Measurements from ENCODE around the gene FRAS1.

- TF ChIP-seq CTCF (IDR thresholded peaks at IDR 0.05) (no peak), POLR2AphosphoS5 (IDR thresholded peaks at IDR 0.05; ENCODE audit: insufficient read depth in 1 of 2, low read depth in 1 of 2) (no peak), POLR2A (IDR thresholded peaks at IDR 0.05) (no peak)
Measured at GRCh38 chr4:78551420-78552351, 494.6 kb downstream of the FRAS1 start, which contains the start of gene ANXA3.

Measured in vagina (tissue), 2 donors.